ENCODE data around the gene CCDC141.

The CCDC141 gene

DNA sequence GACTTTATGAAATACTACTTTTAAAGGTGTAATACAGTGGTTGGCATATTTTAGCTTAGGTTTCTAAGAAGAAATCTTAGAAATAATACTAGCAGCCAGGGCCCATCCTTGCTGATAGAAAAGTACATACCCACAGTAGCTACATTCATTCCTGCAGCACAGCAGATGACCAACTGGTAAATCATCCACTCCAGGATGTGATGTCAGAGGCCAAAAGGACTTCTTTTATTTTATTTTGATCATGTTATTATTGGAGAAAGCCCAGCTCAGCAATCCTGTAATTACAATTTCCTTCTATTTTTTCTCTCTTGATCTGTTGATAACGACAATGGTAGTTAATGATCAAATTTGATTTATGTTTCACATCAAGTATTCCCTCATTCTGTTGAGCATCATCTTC is 224.8 kb downstream of the CCDC141 start:
- DNase-seq: no peak

DNA sequence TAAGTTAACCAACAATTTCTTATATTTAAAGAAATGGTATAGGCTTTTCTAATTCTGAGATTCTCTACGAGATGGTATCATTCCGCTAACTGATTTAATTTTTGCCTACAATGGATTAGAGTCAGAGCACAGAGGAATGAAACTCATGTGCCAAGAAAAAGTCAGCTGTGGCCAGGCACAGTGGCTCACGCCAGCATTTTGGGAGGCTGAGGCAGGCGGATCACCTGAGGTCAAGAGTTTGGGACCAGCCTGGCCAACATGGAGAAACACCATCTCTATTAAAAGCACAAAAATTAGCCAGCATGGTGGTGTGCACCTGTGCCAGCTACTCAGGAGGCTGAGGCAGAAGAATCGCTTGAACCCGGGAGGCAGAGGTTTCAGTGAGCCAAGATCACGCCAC is 225.8 kb downstream of the CCDC141 start:
- no peak for DNase-seq

DNA sequence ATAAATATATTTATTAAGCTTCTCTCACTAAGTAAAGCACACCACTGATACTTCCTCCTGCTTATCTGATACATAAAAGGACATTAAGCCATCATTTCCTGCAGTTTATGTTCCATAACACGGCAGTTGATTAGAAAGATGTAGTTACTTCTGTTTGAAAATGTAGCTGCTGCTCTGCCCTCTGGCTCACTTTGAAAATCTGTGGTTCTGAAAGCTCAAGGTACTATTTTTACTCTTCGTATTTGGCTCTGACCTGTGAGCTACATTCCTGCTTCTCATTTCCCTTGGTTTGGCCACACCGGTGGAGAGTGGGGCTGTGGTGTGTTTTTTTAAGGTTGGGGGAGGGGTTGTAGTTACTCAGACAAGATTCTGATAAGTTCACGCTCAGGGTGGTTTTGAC is 229.9 kb downstream of the CCDC141 start:
- DNase-seq: no peak

DNA sequence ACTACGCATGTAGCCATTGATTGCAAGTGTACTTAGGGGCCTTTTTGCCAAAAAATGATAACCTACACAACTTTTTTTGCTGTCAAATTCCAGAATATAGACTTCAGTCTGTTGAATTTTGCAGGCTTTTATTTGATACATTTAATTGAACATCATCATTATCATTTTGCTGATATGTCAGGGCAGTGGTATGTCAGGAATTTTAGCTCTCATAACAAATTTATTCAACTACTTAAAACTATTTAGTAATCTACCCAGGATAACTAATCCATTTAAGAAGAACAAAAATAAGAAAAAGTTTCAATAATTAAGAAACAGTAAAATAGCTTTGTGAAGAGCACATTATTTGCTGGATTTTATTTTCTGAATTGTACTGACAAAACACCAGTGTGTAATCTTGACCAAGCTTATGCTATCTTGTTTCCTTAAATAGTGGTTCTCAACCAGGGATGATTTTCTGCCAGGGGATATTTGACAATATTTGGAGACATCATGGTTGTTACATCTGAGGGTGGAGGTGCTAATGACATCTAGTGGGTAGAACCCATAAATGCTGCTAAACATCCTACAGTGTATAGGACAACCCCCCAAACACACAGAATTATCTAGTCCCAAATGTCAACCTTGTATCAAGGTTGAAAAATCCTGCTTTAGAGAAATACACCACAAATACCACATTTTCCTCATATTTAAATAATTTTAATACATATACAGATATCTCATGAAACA is 230.6 kb downstream of the CCDC141 start:
- DNase-seq: no peak

DNA sequence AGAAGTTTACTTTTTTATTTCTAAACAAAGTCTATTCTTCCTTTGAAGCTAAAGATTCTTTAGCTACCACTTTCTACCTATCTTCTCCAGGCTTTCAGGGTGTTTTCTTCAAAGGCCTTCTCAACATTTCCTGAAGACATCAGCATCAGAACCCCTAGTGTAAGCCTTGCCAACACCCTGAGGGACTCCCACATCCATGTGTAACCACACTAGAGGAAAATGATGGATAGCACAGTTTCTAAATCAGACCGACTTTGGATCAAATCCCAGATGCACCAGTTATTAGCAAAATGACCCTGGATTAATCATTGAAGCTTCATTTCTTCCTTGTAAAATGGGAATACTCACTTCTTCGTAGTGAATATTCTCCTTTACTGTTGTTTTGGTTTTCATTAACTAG is 238.0 kb downstream of the CCDC141 start:
- DNase-seq: no peak

DNA sequence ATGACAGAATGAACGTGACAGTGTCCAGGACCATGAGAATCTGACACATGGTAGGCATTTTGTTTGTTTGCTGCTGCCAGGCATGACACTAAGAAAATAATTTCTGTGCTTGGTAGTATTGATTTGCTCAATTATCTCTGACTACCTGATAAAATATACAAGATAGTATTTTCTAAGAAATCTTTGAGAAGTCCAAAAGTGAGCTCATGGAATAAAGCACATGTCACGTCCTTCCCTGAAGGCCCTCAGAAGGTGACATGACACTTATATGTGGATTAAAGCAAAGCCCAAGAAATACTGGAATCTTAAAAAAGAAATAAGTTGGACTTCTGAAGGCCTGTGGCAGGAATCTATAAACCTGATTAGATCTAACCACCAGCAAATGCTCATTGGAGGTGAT is 238.9 kb downstream of the CCDC141 start:
- no peak for DNase-seq

DNA sequence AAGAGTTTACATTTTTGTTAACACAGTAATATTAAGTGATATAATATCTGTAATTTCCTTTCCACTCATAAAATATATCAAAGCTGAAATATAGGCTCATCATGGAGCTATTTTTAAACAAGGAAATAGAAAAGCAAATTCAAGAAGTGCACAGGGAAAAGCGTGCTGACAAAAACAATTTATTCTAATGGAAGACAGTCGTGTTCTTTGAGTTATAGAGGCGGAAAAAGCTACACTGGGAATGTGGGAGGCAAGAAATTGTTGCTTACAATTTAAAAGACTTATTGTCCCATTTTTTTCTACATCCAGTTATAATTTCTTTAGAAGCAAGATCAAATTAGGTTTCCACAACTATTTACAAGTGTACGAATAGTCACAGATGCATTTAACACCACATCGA is 239.5 kb downstream of the CCDC141 start:
- no peak for DNase-seq

DNA sequence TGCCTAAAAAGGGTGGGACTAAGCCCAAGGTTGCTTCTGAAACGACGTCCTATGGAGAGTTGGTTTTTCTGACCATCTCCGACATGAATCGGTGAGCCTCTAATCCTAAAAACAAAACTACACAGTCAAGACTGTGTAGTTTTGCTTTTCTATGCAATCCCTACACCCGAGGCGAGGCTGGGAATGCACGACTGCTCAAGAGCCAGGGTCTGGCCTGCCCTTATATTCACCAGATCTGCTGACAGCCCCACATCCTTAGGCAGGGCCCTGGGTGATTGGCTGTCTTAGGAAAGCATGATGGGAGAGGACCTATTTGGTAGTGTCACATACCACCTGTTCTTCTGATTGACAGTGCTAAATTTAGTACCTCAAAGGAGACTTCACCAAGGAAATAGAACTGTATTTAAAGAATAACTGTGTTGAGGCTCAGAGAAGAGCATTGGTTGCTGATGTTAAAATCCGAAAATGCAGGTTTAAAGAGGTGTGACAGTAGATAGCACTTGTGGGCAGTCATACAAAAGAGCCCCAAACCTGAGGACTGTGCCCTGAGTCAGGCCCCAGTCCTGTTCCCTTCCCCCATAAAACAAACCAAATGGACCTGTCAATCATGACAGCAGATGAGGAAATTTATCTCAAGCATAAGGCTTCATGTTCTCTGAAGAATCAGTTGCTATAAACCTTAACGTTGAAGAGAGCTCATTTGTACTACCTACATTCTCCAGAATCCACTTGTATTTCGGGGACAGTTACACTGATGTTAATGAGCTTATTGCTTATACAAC is 242.5 kb downstream of the CCDC141 start, which contains the start of gene TTN:
Gene TTN, minus strand, starts transcription at position 197 of the 782 bp plus-strand sequence. CDS start 2,781 bp downstream, outside the sequence.
- DNase-seq: no peak

DNA sequence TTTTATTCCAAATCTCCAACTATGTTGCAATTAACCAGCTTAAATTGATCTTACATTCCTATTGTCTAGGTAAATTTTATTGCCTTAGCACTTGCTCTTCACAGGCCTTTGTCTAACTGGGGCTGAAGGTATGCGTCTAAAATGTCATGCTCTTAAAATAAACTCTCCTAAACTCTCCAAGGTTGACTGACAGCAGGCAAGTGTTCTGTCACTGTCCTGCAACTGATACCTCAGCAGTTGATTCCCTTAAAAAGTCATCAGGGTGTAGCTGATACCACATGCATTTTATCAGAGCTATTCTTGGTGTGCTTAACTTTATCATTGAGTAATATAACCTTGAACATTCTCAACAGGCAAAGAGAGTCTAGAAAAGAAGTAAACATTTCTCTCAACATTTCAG is 243.4 kb downstream of the CCDC141 start:
- no peak for DNase-seq

DNA sequence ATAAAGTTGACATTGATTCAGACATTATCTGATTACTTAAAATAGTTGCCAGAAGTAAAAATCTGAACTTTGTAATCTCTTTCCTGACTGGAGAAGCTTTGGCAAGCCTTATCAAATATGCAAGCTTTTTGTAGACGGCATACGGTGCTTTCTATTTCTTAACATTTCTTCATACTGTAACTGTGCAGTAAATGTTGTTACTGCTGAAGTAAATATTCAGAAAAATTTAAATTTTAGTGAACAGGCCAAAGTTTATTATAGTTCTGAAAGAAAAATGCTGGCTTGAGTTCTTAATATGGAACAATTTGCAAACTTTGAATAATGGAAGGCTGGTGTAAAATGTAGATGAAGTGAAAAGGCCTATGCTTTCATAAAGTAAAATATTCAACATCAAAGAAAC is 244.5 kb downstream of the CCDC141 start:
- DNase-seq: no peak

DNA sequence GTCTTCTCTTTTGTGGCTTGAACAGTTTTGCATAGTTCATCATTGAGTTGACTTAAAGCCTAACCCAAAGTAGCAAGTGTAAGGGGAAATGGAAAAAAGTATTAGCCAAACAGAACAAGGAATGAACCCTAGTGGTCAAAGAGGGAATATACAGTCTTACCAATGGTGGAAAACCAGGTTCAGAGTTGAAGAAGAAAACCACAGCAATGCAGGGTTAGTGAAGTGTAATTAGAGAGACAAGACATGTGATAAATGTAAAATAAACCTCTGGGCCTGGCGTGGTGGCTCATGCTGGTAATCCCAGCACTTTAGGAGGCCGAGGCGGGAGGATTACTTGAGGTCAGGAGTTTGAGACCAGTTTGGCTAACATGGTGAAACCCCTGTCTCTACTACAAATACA is 245.1 kb downstream of the CCDC141 start:
- DNase-seq: no peak

DNA sequence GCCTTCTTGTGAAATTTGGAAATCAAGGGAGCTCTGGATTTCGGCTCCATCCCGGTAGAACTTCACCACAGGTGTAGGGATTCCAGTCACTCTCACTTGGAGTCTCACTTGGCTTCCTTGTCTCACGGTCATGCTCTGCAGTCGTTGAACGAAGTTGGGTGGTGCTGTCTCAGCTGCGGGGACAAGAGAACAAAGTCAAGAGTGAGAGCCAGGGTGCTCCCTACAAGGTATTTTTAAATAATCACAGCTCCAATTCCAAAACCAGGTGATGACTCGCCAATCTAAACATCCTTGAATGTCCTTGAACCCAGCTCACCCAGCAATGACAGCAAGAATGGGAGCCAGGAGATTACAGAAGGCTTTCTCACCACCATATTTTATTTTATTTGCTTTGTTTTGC is 249.4 kb downstream of the CCDC141 start:
- no peak for DNase-seq

DNA sequence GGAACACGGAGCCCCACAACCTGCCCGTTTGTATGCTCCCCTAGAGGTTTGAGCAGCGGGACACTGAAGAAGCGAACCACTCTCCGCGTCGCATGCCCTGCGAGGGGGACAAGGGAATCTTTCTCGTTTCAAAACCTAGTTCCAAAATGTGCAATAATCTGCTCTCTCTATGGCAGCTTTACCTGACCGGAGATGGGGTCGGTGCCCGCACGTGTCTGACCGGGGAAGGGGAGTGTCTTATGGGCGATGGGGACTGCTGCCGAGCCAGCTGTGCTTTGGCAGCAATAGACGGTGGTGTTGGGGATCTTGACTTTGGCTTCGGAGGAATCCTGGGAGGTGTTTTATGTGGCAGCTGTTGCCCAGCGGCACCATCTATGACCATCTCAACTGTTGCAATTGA is 250.6 kb downstream of the CCDC141 start:
- DNase-seq: no peak

DNA sequence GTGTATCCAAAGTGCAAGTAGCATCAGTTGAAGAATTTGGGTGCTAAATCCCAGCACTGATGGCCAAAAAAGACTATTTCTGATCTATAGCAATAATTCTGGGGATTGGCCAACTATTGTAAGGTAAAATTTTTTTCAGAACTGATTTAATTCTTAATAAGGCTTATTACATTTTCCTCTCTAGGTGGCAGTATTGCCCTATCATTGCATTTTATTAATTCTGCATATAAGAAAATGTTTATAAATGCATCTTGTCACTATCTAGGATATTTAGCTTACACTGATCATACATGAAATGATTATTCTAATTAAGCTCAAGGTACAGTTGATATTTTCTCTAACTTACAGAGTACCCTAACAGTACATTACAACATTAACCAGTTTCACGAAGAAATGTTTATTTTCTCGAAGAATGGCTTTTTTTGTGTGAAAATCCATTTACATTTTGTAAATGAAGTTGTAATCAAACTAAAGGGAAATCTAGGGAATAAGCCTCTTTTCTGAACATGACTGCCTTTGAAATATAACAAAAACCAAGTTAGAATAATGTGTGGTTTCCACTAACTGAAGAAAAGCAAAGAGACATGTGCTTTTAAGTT is 253.8 kb downstream of the CCDC141 start:
- DNase-seq: peak; percentile 31

DNA sequence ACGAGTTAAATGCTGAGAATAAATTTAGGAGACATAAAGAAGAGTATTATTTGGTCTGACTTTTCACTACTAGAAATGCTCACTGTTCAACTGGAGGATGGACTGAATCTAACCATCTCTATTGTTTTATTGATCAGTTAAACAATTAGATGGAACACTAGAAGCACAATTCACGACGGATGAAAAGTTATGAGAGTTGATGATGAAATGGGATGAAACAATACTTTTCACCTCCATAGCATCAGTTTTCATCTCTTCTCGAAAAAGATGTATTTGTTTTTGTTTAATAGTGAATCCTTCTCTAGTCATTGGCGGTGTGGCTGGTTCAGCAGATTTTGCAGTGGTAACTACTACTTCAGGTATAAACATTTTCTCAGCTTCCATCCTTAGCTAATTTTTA is 262.0 kb downstream of the CCDC141 start:
- no peak for DNase-seq

DNA sequence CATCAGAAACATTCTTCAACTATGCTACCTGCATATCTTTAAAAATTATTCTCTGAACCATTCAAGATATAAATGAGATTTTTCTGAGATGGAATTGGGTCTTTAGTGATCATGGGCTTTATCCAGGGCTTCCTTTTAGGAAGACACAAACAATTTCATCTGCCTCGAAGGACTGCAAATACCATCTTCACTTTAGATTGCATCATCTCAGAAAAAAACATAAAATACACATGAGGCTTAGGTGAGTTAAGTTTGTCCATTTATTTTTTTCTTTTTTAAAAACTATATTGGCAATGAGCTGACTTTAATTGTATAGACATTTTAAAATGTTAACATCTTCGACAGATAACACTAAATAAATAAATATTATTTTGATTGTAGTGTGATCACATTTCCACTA is 262.8 kb downstream of the CCDC141 start:
- no peak for DNase-seq

DNA sequence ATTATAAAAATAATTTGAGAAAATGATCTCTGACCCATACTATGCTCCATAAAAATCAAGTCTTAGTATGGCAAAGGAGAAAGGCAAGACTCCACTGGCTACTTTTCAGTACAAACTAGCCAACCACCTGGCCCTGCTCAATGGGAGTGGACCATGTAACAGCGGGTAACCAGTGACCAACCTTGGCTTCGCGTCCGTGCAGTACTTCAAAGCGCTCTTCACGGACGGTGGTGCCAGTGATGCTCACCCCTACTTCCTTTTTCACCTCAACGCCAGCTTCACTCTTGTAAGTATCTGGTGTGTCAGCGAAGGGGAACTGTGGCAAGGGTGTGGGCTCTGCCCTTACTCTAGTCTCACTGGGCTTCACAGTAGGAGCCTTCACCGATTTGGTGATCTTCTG is 266.0 kb downstream of the CCDC141 start:
- DNase-seq: no peak

DNA sequence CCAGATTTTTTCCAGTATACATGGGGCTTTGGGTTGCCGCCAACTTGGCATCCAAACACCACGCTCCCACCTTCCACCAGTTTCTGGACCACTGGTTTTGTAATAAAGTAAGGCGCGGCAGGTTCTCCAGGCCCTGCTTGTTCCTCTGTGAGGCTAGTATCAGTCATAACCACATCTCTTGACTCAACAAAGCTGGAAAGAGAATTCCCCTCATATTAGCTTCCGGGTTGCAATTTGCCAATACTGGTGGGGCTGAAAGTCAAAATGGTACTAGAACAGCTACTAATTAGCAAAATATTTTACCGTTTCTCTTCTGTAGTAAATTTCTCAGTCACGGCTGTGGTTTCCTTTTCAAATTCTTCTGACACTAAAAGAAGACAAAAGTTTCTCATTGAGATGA is 267.7 kb downstream of the CCDC141 start:
- no peak for DNase-seq
